ENCODE results near the gene AGXT. TPM values are rescaled to one million over a fixed set of nuclear protein-coding genes. Genes with fewer than 3 reads are reported as not detected.

The AGXT gene
- total RNA-seq, 3 donors from 2014 or later: under 0.01 TPM; not detected in 2

DNA sequence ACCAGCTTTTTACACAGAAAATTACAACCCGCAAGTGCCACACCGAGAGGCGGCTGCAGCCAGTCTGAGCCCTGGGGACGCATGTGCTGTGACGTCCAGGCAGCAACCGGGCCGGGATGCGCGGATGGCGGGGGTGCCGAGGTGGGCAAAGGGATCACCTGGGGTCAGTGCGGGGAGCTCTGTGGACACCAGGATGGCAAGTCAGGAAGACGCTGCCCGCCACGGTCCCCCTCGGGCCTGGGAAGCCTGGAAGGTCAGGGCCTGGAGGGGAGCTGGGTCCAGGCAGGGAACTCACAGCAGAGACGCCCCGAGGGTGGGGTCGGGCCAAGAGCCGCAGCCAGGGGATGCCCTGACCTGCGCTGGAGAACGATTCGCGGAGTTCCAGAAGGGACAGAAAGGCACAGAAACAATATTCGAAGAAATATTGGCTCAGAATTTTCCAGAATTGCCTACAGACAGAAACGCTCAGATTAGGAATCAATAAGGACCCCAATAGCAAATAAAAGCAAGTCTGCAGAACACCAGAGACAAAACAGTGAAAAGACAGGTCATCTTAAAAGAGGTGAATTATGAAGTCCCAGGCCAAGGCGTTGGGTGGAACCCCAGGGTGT is 36.9 kb upstream of the AGXT start:
- Histone ChIP-seq H3K27me3 (peaks cover 2 to 23% of the 10 kb centered on the region in 2 donors), H3K4me3 (peak overlapping the region in 2 of 3 donors; percentile 38 to 47)

DNA sequence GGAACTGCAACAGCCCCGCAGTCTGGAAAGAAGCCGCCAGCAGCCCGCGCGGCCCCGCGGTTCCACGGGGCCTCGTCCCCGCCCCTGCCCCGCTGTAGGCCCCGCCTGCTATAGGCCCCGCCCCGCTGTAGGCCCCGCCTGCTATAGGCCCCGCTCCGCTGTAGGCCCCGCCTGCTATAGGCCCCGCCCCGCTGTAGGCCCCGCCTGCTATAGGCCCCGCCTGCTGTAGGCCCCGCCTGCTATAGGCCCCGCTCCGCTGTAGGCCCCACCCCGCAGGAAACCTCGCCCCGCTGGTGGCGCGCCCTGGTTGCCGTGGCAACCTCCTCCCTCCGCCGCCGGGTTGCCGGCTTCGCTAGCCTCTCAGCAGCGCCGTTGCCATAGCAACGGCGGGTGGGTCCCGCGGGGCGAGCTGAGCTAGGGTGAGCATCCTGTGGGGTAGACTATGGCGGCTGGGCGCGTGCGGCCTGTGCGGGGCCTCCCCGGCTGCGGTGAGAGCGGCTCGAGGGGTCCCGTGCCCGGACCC is 36.4 kb upstream of the AGXT start:
- TF ChIP-seq CTCF (IDR thresholded peaks at IDR 0.05): no peak
- TF ChIP-seq POLR2A (IDR thresholded peaks at IDR 0.05): no peak
- TF ChIP-seq POLR2AphosphoS5 (IDR thresholded peaks at IDR 0.05): no peak
- Histone ChIP-seq H3K36me3 (no peaks in the 10 kb centered on the region), H3K9me3 (no peaks in the 10 kb centered on the region), H3K4me1 (peaks cover 0 to 8% of the 10 kb centered on the region in 2 donors), H3K27ac (peak overlapping the region in 1 of 2 donors; percentile 25), H3K27me3 (peaks cover 2 to 18% of the 10 kb centered on the region in 2 donors), H3K4me3 (peak overlapping the region in 2 of 3 donors; percentile 38 to 47)
- peak; percentile 68 to 81 for DNase-seq (ENCODE audit: low spot score in 2 of 2)
- intact Hi-C loops (cut with DNase I; ENCODE audit: low total_unique reads): no loop called here

More for the DNA sequence above, 36.9 kb upstream of the AGXT start:
- Histone ChIP-seq H3K27ac (no peak overlapping the region), H3K9me3 (no peaks in the 10 kb centered on the region), H3K4me1 (peaks cover 0 to 8% of the 10 kb centered on the region in 2 donors), H3K36me3 (no peaks in the 10 kb centered on the region)
- intact Hi-C loops (cut with DNase I; ENCODE audit: low total_unique reads): no loop called here
- no peak for TF ChIP-seq POLR2A (IDR thresholded peaks at IDR 0.05)
- no peak for TF ChIP-seq POLR2AphosphoS5 (IDR thresholded peaks at IDR 0.05)
- TF ChIP-seq CTCF (IDR thresholded peaks at IDR 0.05): no peak
- no peak for DNase-seq (ENCODE audit: low spot score in 2 of 2)

DNA sequence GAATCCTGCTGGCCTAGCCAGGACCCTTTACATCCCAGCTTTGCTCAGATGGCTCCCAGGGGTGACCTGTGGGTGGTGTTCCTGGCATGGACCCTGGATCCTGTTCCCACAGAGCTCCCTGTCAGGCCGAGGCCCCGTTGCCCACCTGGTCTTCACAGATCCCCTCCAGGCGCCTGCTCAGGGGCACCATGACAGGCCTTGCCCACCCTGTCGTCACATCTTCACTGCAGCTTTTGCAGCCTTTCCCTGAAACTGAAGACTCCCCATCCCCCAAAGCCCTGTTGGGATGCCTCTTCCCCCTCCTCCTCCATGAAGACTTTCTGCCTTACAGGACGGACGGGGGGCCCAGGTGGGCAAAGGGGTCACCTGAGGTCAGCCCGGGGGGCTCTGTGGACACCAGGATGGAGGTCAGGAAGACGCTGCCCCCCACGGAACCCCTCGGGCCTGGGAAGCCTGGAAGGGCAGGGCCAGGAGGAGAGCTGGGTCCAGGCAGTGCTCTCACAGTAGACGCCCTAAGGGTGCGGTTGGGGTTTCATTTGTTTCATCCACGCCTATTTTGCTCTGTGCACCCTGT is 35.6 kb upstream of the AGXT start:
- no peak for DNase-seq (ENCODE audit: low spot score in 2 of 2)
- intact Hi-C loops (cut with DNase I; ENCODE audit: low total_unique reads): no loop called here
- H3K4me3 ChIP-seq: no peak overlapping the region
- TF ChIP-seq POLR2AphosphoS5 (IDR thresholded peaks at IDR 0.05): no peak
- TF ChIP-seq POLR2A (IDR thresholded peaks at IDR 0.05): no peak
- no peak for TF ChIP-seq CTCF (IDR thresholded peaks at IDR 0.05)
- peaks cover 0 to 8% of the 10 kb centered on the region in 2 donors for H3K4me1 ChIP-seq
- H3K36me3 ChIP-seq: no peaks in the 10 kb centered on the region
- H3K9me3 ChIP-seq: no peaks in the 10 kb centered on the region
- peak overlapping the region in 1 of 2 donors; percentile 25 for H3K27ac ChIP-seq
- peaks cover 2 to 15% of the 10 kb centered on the region in 2 donors for H3K27me3 ChIP-seq

DNA sequence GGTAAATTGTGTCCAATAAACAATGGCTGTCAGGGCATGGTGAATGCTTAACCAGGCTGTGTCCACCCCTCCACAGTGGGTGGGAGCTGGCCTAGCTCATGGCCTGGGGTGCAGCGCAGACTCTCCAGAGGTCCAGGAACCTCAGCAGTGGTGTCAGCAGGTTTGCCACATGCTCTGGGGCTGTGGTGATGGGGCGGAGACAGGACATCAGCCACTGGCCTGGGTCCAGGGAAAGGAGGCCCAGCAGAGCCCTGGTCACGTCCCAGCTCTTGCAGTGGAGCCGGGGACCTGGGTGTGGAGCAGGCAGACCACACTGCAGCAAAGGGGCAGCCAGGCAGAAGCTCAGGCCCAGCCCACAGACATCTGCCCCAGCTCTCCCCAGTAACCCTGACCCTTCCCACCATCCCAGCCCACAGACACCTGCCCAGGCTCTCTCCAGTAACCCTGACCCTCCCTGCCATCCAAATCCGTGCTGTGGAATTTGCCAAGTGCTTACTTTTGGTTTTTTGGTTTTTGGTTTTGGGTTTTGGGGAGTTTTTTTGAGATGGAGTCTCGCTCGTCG is 34.8 kb upstream of the AGXT start:
- Histone ChIP-seq H3K4me1 (peaks cover 0 to 8% of the 10 kb centered on the region in 2 donors), H3K27ac (no peak overlapping the region), H3K36me3 (no peaks in the 10 kb centered on the region), H3K4me3 (no peak overlapping the region), H3K9me3 (no peaks in the 10 kb centered on the region), H3K27me3 (peaks cover 2 to 15% of the 10 kb centered on the region in 2 donors)
- TF ChIP-seq POLR2AphosphoS5 (IDR thresholded peaks at IDR 0.05) (no peak), CTCF (IDR thresholded peaks at IDR 0.05) (no peak), POLR2A (IDR thresholded peaks at IDR 0.05) (no peak)
- no peak for DNase-seq (ENCODE audit: low spot score in 2 of 2)
- intact Hi-C loops (cut with DNase I; ENCODE audit: low total_unique reads): no loop called here
